ENCODE results near the gene LRRC75A.
"Not testable (repeated sequence)": the region's sequence is repeated elsewhere in the genome, so short reads cannot be mapped to it uniquely, and the experiment has no call there.

Gene LRRC75A

GRCh38 chr17:16398270-16399267 is 93.4 kb downstream of the LRRC75A start:
- DNase-seq (ENCODE audit: low spot score), result no peak

- not testable (repeated sequence) for DNase-seq (ENCODE audit: low spot score)
These were observed 95.3 kb downstream of the LRRC75A start for GRCh38 chr17:16396693-16397092.

DNA sequence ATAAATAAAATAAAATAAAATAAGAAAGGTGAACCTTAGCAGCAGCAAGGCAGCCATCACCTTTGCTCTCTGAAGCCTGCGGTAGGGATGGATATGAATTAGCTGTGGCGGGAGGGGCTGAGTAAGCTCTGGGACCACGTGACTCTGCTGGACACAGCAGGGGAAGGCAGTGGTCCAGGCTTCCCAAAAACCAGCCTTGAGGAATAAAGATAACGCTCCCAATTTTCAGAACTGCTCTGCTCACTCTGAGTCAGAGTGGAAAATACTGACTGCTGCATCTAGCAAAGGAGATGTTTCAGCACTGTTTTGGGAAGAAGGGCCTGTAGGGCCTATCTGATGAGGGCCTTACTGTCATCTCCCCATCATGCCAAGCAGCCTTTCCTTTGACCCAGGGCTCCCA is 96.1 kb downstream of the LRRC75A start:
- not testable (repeated sequence) for DNase-seq (ENCODE audit: low spot score)

DNA sequence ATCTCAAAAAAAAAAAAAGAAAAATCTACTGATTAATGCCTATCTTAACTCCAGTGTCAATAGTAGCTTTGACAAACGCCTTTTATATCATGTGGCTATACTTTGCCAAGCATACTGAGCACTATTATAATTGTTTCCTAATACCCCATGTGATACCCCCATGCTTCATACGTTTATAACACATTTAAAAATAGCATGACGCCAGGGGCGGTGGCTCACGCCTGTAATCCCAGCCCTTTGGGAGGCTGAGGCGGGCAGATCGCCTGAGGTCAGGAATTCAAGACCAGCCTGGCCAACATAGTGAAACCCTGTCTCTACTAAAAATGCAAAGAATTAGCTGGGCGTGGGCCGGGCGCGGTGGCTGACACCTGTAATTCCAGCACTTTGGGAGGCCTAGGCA is 99.5 kb downstream of the LRRC75A start:
- not testable (repeated sequence) for DNase-seq (ENCODE audit: low spot score)

Data from pons (tissue), 1 donor.